K562 (cell line): ENCODE measurements around the gene NFE2. TPM values are rescaled to one million over a fixed set of nuclear protein-coding genes. Genes with fewer than 3 reads are reported as not detected.

Experiments used
- ADNP ChIP-seq: fragments of 200-800 bp; sonication (Bioruptor generic); IDR thresholded peaks from 2 replicates; pipeline ENCODE4 v1.6.1; 2016; ENCODE audit warnings: missing genetic modification characterization, missing compliant biosample characterization
- BDP1 ChIP-seq: IDR thresholded peaks from 3 replicates; pipeline ENCODE4 v1.6.1; 2011; ENCODE audit not compliant: insufficient read length, insufficient read depth
- CCNT2 ChIP-seq: IDR thresholded peaks from 2 replicates; pipeline ENCODE4 v1.6.1; 2011; ENCODE audit warnings: borderline replicate concordance, low read depth, mild to moderate bottlenecking, moderate library complexity, mixed read lengths, low read length; ENCODE audit not compliant: insufficient read length; ENCODE audit errors: extremely low read depth
- ELF2 ChIP-seq: fragments of 250-450 bp; sonication (Bioruptor Pico); IDR thresholded peaks from 2 replicates; pipeline ENCODE4 v1.5.0; 2021; ENCODE audit warnings: mild to moderate bottlenecking
- ETV1 ChIP-seq: fragments of 450-650 bp; conservative IDR thresholded peaks from 2 replicates; pipeline ENCODE4 v1.6.1; 2016; ENCODE audit warnings: missing genetic modification characterization, control low read depth, low read depth, missing compliant biosample characterization
- FOXK1 ChIP-seq: sonication (generic); formaldehyde crosslinking; IDR thresholded peaks from 2 replicates; pipeline ENCODE4 v1.8.0; 2022; ENCODE audit warnings: missing genetic modification reagents, mild to moderate bottlenecking, borderline replicate concordance
- GATA2 ChIP-seq: sonication (generic); formaldehyde crosslinking; IDR thresholded peaks from 2 replicates; pipeline ENCODE4 v1.4.0; 2020; ENCODE audit warnings: mild to moderate bottlenecking, missing genetic modification reagents
- ID3 ChIP-seq, 2 experiments: fragments of 250-450 bp in 1 of 2; fragments of 450-650 bp in 1 of 2; sonication (Bioruptor Pico) in 1 of 2; IDR thresholded peaks; 2 replicates each; pipeline versions ENCODE4 v1.6.1 to v1.8.0; 2016 to 2021; ENCODE audit warnings: mild to moderate bottlenecking in 2 of 2, moderate library complexity in 2 of 2, missing compliant biosample characterization in 1 of 2, missing genetic modification characterization in 1 of 2
- KDM5B ChIP-seq: fragments of 200-600 bp; sonication (generic); IDR thresholded peaks from 2 replicates; pipeline ENCODE4 v1.6.1; 2012; ENCODE audit warnings: low read depth, mild to moderate bottlenecking, moderate library complexity, low read length, control low read depth, inconsistent platforms; ENCODE audit not compliant: insufficient replicate concordance
- MECOM ChIP-seq: fragments of 250-450 bp; sonication (Bioruptor Pico); IDR thresholded peaks from 2 replicates; pipeline ENCODE4 v1.8.0; 2022; ENCODE audit warnings: inconsistent platforms
- MTA3 ChIP-seq: fragments of 450-650 bp; formaldehyde crosslinking; IDR thresholded peaks from 2 replicates; pipeline ENCODE4 v1.6.1; 2017; ENCODE audit warnings: mild to moderate bottlenecking, borderline replicate concordance
- MXI1 ChIP-seq: IDR thresholded peaks from 2 replicates; pipeline ENCODE4 v1.6.1; 2011; ENCODE audit warnings: low read depth, mild to moderate bottlenecking, improper control_type of control experiment, low read length
- MYNN ChIP-seq, 2 experiments: sonication (generic); formaldehyde crosslinking in 1 of 2; IDR thresholded peaks; 2 replicates each; pipeline versions ENCODE4 v1.5.0 to v1.6.1; 2016 to 2020; ENCODE audit warnings: antibody characterized with exemption in 1 of 2, missing genetic modification reagents in 1 of 2
- RBM15 ChIP-seq: fragments of 200-400 bp; formaldehyde crosslinking; IDR thresholded peaks from 2 replicates; pipeline ENCODE4 v1.6.1; 2018; ENCODE audit warnings: mild to moderate bottlenecking, low read length, moderate library complexity; ENCODE audit not compliant: insufficient read depth
- RFX7 ChIP-seq: fragments of 250-450 bp; sonication (Bioruptor Pico); IDR thresholded peaks from 2 replicates; pipeline ENCODE4 v1.5.1; 2021; ENCODE audit warnings: mild to moderate bottlenecking
- SIX5 ChIP-seq, 2 experiments: IDR thresholded peaks; 2 replicates each; pipeline ENCODE4 v1.6.1; 2011; ENCODE audit warnings: low read length in 2 of 2, borderline replicate concordance in 1 of 2, low read depth in 1 of 2, mild to moderate bottlenecking in 1 of 2, moderate library complexity in 1 of 2; ENCODE audit not compliant: insufficient read depth in 1 of 2
- SRSF3 ChIP-seq: fragments of 200-400 bp; formaldehyde crosslinking; IDR thresholded peaks from 2 replicates; pipeline ENCODE4 v1.6.1; 2016; ENCODE audit warnings: mild to moderate bottlenecking, low read length, moderate library complexity; ENCODE audit not compliant: insufficient read depth
- SRSF7 ChIP-seq: fragments of 200-400 bp; formaldehyde crosslinking; optimal IDR thresholded peaks from 2 replicates; pipeline ENCODE3; 2017; ENCODE audit warnings: mild to moderate bottlenecking, low read depth, low read length
- TBL1XR1 ChIP-seq, 2 experiments: IDR thresholded peaks; 2 replicates each; pipeline ENCODE4 v1.6.1; 2012; ENCODE audit warnings: improper control_type of control experiment in 2 of 2, low read length in 2 of 2, mild to moderate bottlenecking in 1 of 2
- ZFPM2 ChIP-seq: fragments of 250-450 bp; sonication (Bioruptor Pico); IDR thresholded peaks from 2 replicates; pipeline ENCODE4 v1.5.1; 2022; ENCODE audit warnings: mild to moderate bottlenecking
- ZNF140 ChIP-seq: fragments of 250-450 bp; sonication (Bioruptor Pico); IDR thresholded peaks from 2 replicates; pipeline ENCODE4 v1.8.0; 2021; ENCODE audit warnings: moderate library complexity, mild to moderate bottlenecking, inconsistent platforms
- ZNF384 ChIP-seq: IDR thresholded peaks from 2 replicates; pipeline ENCODE4 v1.6.1; 2012; ENCODE audit warnings: low read depth, low read length, improper control_type of control experiment
- ZSCAN32 ChIP-seq: fragments of 450-650 bp; formaldehyde crosslinking; IDR thresholded peaks from 2 replicates; pipeline ENCODE4 v1.4.0; 2020; ENCODE audit warnings: mild to moderate bottlenecking, moderate library complexity
- polyA plus RNA-seq, 8 experiments: library from polyadenylated mRNA; depleted of rRNA in 4 of 8; stranded (reverse) in 5 of 8; unstranded in 3 of 8; fragments of >200 nt; fragmentation: Nextera tagmentation in 2 of 8; fragmentation: Illumina TruSeq in 1 of 8; extraction: Ambion mirVana in 2 of 8; extraction: Trizol in 1 of 8; gene quantifications; 2 replicates each; pipeline versions ENCODE4 v1.2.1 to v1.2.3, GENCODE V29; 2011 to 2014; ENCODE audit warnings: inconsistent platforms in 1 of 8, missing spikeins in 1 of 8
- total RNA-seq, 7 experiments: library from RNA; depleted of rRNA in 6 of 7; stranded (reverse); fragments of >200 nt in 6 of 7; fragmentation: Illumina TruSeq in 2 of 7; extraction: Trizol in 2 of 7; gene quantifications; 2 replicates each; pipeline versions ENCODE4 v1.2.1 to v1.2.3, GENCODE V29; 2011 to 2021; ENCODE audit warnings: low replicate concordance in 1 of 7
- TF ChIP-seq, protein P1 (sequence below): fragments of 450-650 bp; formaldehyde crosslinking; conservative IDR thresholded peaks from 2 replicates; pipeline ENCODE4 v1.4.0; 2022; ENCODE audit warnings: mild to moderate bottlenecking, missing genetic modification characterization
- TF ChIP-seq, protein P2 (sequence below): fragments of 250-450 bp; sonication (Bioruptor Pico); IDR thresholded peaks from 2 replicates; pipeline ENCODE4 v1.4.0; 2020; ENCODE audit warnings: mild to moderate bottlenecking

The NFE2 gene
- total and polyA plus RNA-seq, 9 of the 15 experiments (the other 6 are each of a cell fraction or from before 2014, with no cell fraction given), result 12.3 to 282 (median 208) TPM

DNA sequence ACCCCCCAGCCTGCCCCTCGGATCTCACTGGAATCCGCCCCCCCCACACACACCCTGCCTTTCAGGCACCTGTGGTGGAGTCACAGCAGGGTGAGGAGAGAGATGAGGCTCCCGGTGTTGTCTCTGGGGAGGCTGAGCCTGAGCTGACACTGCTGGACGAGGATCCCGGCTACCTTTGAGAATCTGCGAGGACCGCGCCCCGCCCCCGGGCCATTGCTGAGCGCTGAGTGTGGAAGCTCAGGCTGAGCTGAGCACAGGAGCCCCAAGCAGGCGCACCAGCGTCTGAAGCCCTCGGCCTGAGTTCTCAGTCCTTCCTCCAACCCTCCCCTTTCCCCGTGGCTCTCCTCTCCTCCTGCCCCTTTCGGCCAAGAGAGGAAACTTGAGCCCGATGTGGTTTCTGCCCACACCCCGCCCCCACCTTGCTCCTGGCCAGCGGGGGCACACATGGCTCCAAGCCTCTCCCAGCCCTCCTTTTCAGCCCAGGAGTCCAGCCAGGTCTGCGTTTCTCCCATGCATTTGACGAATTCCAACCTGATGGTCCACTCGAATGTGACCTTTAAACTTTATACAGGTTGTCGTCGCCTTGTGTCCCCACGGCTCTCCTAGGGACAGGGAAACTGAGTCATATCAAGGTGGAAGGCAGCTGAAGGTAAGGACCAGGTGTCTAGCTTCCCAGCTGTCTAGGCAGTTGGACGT is at the start of gene NFE2 (continued):
- TF ChIP-seq SIX5 (IDR thresholded peaks at IDR 0.05; ENCODE audit: borderline replicate concordance in 1 of 2, insufficient read depth in 1 of 2, low read depth in 1 of 2, low read length in 2 of 2), result no peak
- TF ChIP-seq ELF2 (CRISPR knock-in tag), result no peak
- TF ChIP-seq MXI1, result peak; percentile 71; the same call in 1 of the 2 replicates
- peak; percentile 86 for TF ChIP-seq MTA3
- no peak; a peak in 1 of 4 replicates for TF ChIP-seq TBL1XR1 (IDR thresholded peaks at IDR 0.05; ENCODE audit: low read length in 2 of 2)
- TF ChIP-seq RFX7 (CRISPR knock-in tag), result no peak
- TF ChIP-seq FOXK1 (CRISPR knock-in tag), result no peak
- TF ChIP-seq, protein P1, sequence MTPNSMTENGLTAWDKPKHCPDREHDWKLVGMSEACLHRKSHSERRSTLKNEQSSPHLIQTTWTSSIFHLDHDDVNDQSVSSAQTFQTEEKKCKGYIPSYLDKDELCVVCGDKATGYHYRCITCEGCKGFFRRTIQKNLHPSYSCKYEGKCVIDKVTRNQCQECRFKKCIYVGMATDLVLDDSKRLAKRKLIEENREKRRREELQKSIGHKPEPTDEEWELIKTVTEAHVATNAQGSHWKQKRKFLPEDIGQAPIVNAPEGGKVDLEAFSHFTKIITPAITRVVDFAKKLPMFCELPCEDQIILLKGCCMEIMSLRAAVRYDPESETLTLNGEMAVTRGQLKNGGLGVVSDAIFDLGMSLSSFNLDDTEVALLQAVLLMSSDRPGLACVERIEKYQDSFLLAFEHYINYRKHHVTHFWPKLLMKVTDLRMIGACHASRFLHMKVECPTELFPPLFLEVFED (CRISPR knock-in tag), result no peak
- no peak for TF ChIP-seq ZNF384
- TF ChIP-seq ETV1, result no peak
- TF ChIP-seq ZSCAN32 (CRISPR knock-in tag), result no peak
- no peak for TF ChIP-seq BDP1
- 0 out of 2 replicates have a peak, but pooled peaks have one; percentile 3 for TF ChIP-seq MECOM
- TF ChIP-seq MYNN (IDR thresholded peaks at IDR 0.05), result peak; percentile 86
- no peak for TF ChIP-seq MYNN (CRISPR knock-in tag; IDR thresholded peaks at IDR 0.05)
- no peak for TF ChIP-seq GATA2
- no peak for TF ChIP-seq ZFPM2 (CRISPR knock-in tag)
- no peak for TF ChIP-seq ZNF140 (CRISPR knock-in tag)
- TF ChIP-seq KDM5B, result peak; percentile 41
- TF ChIP-seq ID3 (CRISPR knock-in tag; IDR thresholded peaks at IDR 0.05), result no peak
- 0 out of 2 replicates have a peak, but pooled peaks have one; percentile 42 for TF ChIP-seq ID3 (tag; IDR thresholded peaks at IDR 0.05)
- no peak for TF ChIP-seq ADNP (tag)
- no peak for TF ChIP-seq RBM15
- peak; percentile 50 for TF ChIP-seq CCNT2
- TF ChIP-seq SRSF7, result no peak
- TF ChIP-seq, protein P2, sequence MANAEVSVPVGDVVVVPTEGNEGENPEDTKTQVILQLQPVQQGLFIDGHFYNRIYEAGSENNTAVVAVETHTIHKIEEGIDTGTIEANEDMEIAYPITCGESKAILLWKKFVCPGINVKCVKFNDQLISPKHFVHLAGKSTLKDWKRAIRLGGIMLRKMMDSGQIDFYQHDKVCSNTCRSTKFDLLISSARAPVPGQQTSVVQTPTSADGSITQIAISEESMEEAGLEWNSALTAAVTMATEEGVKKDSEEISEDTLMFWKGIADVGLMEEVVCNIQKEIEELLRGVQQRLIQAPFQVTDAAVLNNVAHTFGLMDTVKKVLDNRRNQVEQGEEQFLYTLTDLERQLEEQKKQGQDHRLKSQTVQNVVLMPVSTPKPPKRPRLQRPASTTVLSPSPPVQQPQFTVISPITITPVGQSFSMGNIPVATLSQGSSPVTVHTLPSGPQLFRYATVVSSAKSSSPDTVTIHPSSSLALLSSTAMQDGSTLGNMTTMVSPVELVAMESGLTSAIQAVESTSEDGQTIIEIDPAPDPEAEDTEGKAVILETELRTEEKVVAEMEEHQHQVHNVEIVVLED (CRISPR knock-in tag), result no peak
- TF ChIP-seq SRSF3, result no peak
